Pancreas (tissue), 10 donors: ENCODE results near the gene SLC27A4. TPM values are rescaled to one million over a fixed set of nuclear protein-coding genes. Genes with fewer than 3 reads are reported as not detected.

Source experiments
- ATAC-seq, 4 donors: fragments of 200-7000 bp; cut with Tn5 transposase; one replicate each; pipeline versions ENCODE4 v1.8.0 to v1.9.1; 2020; ENCODE audit warnings: mild to moderate bottlenecking in 4 of 4, moderate library complexity in 4 of 4
- DNase-seq, 6 donors: peaks; one replicate each; pipeline ENCODE4 v3.0.0-alpha.2; 2020
- FAIRE-seq: peaks from 2 replicates; lab custom pipeline; 2012; peaks lifted over from hg19 to GRCh38; lab: Jason Lieb, UNC
- H3K27ac ChIP-seq, 4 donors: fragments of 200-600 bp; sonication (generic); 1 replicate in 3 of 4; 2 replicates in 1 of 4; pipeline versions ENCODE4 v1.5.0 to v1.8.0; 2020
- H3K27me3 ChIP-seq, 4 donors: fragments of 200-600 bp; one replicate each; pipeline ENCODE4 v1.8.0; 2021
- H3K36me3 ChIP-seq, 3 donors: fragments of 200-600 bp; sonication (generic) in 1 of 3; one replicate each; pipeline versions ENCODE4 v1.5.0 to v1.8.0; 2020 to 2021
- H3K4me1 ChIP-seq, 3 donors: fragments of 200-600 bp; one replicate each; pipeline ENCODE4 v1.8.0; 2021
- H3K4me3 ChIP-seq, 4 donors: fragments of 200-600 bp; sonication (generic) in 2 of 4; one replicate each; pipeline versions ENCODE4 v1.5.0 to v1.8.0; 2020 to 2021
- H3K9me3 ChIP-seq, 4 donors: fragments of 200-600 bp; one replicate each; pipeline ENCODE4 v1.8.0; 2021
- WGBS, 2 donors: extraction: QIAGEN DNeasy Blood & Tissue Kit; methylation state at CpG; one replicate each; pipeline ENCODE4 v1.1.7; 2013; 5-methylcytosine and 5-hydroxymethylcytosine counted together
- intact Hi-C, 3 donors: fragments of 100-400 bp; cut with DNase I; formaldehyde crosslinking; loops; one replicate each; pipeline versions ENCODE4 v1.11.1 to v1.14.2; 2022
- polyA plus RNA-seq, 2 donors: library from polyadenylated mRNA; stranded (reverse); fragments of 200-250 nt; gene quantifications; one replicate each; pipeline ENCODE4 v1.2.3, GENCODE V29; 2013
- total RNA-seq, 6 donors: library from RNA; stranded (reverse); fragmentation: NEBNext Ultra II Directional in 4 of 6; extraction: Animal tissue kit (Norgen Biotek cat#: 25700) in 4 of 6; gene quantifications; one replicate each; pipeline versions ENCODE4 v1.2.1 to v1.2.4, GENCODE V29; 2021 to 2023
- TF ChIP-seq, protein P1 (sequence below), 4 donors: fragments of 200-600 bp; sonication (generic) in 3 of 4; IDR thresholded peaks; one replicate each; pipeline versions ENCODE4 v1.5.0 to v1.8.0; 2021; ENCODE audit warnings: antibody characterized with exemption in 4 of 4
- donor health status: healthy with polysubstance abuse.
- donor health status: DM: no; HTN: no; CAD: no; lungs with moderate emphysema.
- donor health status: DM: no; HTN: no; CAD: no.
- donor health status: control.
- donor health status: control.
- donor health status: Bipolar disorder and iron deficiency.
- donor health status: DM: yes; HTN: yes; CAD: no.
- donor health status: DM: no; HTN: no; CAD: no.
- donor health status: DM: no; HTN: no; CAD: no.
- donor health status: DM: yes; HTN: yes; CAD: no.

The SLC27A4 gene
- total and polyA plus RNA-seq, 8 donors = 9.6 to 32.9 (median 13.2) TPM

DNA sequence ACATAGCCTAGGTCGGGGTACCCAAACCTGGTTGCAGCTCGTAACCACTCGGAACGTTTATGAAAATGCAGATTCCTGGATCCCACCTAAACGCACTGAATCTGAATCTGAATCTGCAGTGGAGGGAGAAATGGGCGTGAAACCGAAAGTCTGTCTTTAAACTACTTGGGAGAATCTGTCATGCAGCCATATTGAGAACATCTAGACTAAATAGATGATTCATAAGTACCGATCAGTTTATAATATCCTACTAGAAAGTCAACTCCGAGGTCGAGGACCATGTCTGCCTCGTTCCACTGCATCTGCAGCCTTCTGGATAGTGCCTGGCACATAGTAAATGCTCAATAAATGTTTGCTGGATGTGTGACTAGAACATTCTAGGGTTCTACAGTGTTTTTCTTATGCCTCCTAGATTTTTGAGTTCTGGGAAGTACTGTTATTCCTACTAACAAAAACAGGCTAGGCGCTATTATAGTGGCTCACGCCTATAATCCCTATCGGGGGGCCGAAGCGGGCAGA lies 17.1 kb upstream of the SLC27A4 start:
- FAIRE-seq (no peak), DNase-seq (no peak), ATAC-seq (no peak)
- TF ChIP-seq, protein P1, sequence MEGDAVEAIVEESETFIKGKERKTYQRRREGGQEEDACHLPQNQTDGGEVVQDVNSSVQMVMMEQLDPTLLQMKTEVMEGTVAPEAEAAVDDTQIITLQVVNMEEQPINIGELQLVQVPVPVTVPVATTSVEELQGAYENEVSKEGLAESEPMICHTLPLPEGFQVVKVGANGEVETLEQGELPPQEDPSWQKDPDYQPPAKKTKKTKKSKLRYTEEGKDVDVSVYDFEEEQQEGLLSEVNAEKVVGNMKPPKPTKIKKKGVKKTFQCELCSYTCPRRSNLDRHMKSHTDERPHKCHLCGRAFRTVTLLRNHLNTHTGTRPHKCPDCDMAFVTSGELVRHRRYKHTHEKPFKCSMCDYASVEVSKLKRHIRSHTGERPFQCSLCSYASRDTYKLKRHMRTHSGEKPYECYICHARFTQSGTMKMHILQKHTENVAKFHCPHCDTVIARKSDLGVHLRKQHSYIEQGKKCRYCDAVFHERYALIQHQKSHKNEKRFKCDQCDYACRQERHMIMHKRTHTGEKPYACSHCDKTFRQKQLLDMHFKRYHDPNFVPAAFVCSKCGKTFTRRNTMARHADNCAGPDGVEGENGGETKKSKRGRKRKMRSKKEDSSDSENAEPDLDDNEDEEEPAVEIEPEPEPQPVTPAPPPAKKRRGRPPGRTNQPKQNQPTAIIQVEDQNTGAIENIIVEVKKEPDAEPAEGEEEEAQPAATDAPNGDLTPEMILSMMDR (IDR thresholded peaks at IDR 0.05) = no peak
- 20% methylated on average over 16 of the region's 16 CpGs for WGBS, 2 donors
- Histone ChIP-seq H3K9me3 (no peaks in the 10 kb centered on the region), H3K36me3 (peaks cover 0 to 8% (median 0%) of the 10 kb centered on the region in 3 donors), H3K27me3 (no peaks in the 10 kb centered on the region), H3K4me3 (peak overlapping the region; percentile 52 to 98 (median 94)), H3K27ac (peak overlapping the region; percentile 59 to 93 (median 76)), H3K4me1 (peaks cover 5 to 18% (median 8%) of the 10 kb centered on the region in 3 donors)
- intact Hi-C loops = no loop called here

DNA sequence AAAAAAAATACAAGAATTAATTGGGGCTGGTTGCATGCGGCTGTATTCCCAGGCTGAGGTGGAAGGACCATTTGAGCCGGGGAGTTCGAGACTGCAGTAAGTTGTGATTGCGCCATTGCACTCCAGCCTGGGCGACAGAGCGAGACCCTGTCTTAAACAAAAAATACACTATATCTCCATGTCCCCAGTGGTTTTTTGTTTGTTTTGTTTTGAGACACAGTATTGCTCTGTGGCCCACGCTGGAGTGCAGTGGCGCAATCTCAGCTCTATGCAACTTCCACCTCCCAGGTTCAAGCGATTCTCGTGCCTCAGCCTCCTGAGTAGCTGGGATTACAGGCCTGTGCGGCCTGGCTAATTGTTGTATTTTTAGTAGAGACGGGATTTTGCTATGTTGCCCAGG lies 16.5 kb upstream of the SLC27A4 start:
- Histone ChIP-seq H3K36me3 (peaks cover 0 to 8% (median 0%) of the 10 kb centered on the region in 3 donors), H3K4me1 (peaks cover 5 to 18% (median 8%) of the 10 kb centered on the region in 3 donors), H3K27me3 (no peaks in the 10 kb centered on the region), H3K4me3 (peak overlapping the region; percentile 52 to 98 (median 94)), H3K27ac (no peak overlapping the region), H3K9me3 (no peaks in the 10 kb centered on the region)
- no peak for FAIRE-seq
- DNase-seq = no peak
- WGBS, 2 donors = 75 to 80% methylated on average over 12 of the region's 12 CpGs
- no peak for ATAC-seq
- intact Hi-C loops = no loop called here
- TF ChIP-seq, protein P1 (IDR thresholded peaks at IDR 0.05) = no peak

DNA sequence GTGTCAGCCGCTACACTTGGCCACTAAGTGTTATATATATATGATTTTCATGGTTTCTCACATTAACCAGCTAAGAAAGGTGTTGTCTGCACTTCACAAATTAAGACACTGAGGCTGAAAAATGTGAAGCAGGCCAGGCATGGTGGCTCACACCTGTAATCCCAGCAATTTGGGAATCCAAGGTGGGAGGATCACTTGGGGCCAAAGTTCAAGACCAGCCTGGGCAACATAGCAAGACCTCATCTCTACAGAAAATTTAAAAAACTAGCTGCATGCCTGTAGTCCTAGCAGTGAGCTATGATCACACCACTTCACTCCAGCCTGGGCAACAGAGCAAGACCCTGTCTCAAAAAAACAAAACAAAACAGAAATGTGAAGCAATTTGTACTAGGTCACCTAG lies 15.9 kb upstream of the SLC27A4 start:
- Histone ChIP-seq H3K4me3 (no peak overlapping the region), H3K9me3 (no peaks in the 10 kb centered on the region), H3K4me1 (peaks cover 5 to 18% (median 8%) of the 10 kb centered on the region in 3 donors), H3K27ac (no peak overlapping the region), H3K27me3 (no peaks in the 10 kb centered on the region), H3K36me3 (peaks cover 0 to 8% (median 0%) of the 10 kb centered on the region in 3 donors)
- ATAC-seq = no peak
- TF ChIP-seq, protein P1 (IDR thresholded peaks at IDR 0.05) = no peak
- no peak for DNase-seq
- WGBS, 2 donors = 100% methylated on average over 1 of the region's 1 CpG
- FAIRE-seq = no peak
- intact Hi-C loops = no loop called here

DNA sequence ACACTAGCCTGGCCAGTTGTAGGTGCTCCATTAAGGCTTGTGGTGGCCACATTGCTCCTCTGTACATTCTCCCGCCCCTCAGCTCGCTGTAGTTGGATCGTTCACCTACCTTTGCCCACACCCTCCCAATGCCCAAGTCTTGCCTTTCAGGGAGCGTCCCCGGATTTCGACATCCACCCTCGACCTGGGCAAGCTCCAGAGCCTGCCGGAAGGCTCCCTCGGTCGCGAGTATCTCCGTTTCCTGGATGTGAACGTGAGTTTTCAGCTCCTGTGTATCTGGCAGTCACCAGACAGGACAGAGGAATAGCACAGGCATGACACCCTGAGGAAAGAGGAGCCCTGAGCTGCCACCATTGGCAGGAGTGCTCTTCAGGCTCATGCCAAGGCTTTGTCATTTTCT lies 14.7 kb upstream of the SLC27A4 start:
- H3K9me3 ChIP-seq = no peaks in the 10 kb centered on the region
- H3K4me1 ChIP-seq = peaks cover 5 to 18% (median 8%) of the 10 kb centered on the region in 3 donors
- no peak overlapping the region for H3K4me3 ChIP-seq
- TF ChIP-seq, protein P1 (IDR thresholded peaks at IDR 0.05) = no peak
- 79 to 89% methylated on average over 13 of the region's 13 CpGs for WGBS, 2 donors
- no peak for ATAC-seq
- FAIRE-seq = no peak
- no peak overlapping the region for H3K27ac ChIP-seq
- peaks cover 0 to 8% (median 0%) of the 10 kb centered on the region in 3 donors for H3K36me3 ChIP-seq
- intact Hi-C loops = no loop called here
- no peaks in the 10 kb centered on the region for H3K27me3 ChIP-seq
- no peak for DNase-seq

DNA sequence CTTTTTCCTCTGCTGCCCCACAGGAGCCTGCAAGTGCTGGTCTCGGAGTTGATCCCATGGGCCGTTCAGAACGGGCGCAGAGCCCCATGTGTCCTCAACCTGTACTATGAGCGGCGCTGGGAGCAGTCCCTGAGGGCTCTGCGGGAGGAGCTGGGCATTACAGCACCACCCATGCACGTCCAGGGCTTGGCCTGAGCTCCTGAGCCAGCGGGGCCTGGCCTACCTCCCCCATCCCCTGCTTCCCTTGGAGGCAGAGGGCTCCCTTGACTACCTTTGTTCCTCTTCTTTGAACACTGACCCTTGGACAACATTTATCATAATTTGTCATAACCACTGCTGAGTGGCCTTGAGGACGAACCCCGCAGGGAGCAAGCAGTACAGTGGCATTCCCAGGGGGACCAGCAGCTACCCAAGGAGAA lies 6.9 kb upstream of the SLC27A4 start:
- no peak overlapping the region for H3K4me3 ChIP-seq
- DNase-seq (no peak), ATAC-seq (peak in 1 of 4 donors; percentile 38), FAIRE-seq (no peak)
- no peaks in the 10 kb centered on the region for H3K4me1 ChIP-seq
- H3K9me3 ChIP-seq = no peaks in the 10 kb centered on the region
- TF ChIP-seq, protein P1 (IDR thresholded peaks at IDR 0.05) = no peak
- intact Hi-C loops = no loop called here
- 60 to 69% methylated on average over 11 of the region's 11 CpGs for WGBS, 2 donors
- H3K27me3 ChIP-seq = no peaks in the 10 kb centered on the region
- H3K27ac ChIP-seq = no peak overlapping the region
- peaks cover 0 to 5% (median 0%) of the 10 kb centered on the region in 3 donors for H3K36me3 ChIP-seq
